ENCODE results near the gene GAL3ST2. TPM values are rescaled to one million over a fixed set of nuclear protein-coding genes. Genes with fewer than 3 reads are reported as not detected.

Gene GAL3ST2
- total RNA-seq, 1 experiment from 2014 or later, result not detected

DNA sequence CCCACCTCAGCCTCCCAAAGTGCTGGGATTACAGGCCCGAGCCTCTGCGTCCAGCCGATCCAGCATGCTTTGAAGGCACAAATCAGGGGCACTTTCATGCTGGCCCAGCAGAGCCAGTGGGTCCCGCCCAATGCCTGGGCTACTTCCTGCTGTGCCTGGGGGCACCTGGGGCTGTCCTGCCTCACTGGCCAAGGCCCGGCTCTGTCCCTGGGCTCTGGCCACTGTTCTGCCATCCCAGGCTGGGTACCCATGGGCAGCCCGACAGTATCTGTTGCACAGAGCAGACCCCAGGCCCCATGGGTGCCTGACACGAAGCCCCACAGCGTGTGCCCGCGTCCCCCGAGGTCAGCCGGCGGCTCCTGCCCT lies 6.8 kb upstream of the GAL3ST2 start:
- no peak for DNase-seq

DNA sequence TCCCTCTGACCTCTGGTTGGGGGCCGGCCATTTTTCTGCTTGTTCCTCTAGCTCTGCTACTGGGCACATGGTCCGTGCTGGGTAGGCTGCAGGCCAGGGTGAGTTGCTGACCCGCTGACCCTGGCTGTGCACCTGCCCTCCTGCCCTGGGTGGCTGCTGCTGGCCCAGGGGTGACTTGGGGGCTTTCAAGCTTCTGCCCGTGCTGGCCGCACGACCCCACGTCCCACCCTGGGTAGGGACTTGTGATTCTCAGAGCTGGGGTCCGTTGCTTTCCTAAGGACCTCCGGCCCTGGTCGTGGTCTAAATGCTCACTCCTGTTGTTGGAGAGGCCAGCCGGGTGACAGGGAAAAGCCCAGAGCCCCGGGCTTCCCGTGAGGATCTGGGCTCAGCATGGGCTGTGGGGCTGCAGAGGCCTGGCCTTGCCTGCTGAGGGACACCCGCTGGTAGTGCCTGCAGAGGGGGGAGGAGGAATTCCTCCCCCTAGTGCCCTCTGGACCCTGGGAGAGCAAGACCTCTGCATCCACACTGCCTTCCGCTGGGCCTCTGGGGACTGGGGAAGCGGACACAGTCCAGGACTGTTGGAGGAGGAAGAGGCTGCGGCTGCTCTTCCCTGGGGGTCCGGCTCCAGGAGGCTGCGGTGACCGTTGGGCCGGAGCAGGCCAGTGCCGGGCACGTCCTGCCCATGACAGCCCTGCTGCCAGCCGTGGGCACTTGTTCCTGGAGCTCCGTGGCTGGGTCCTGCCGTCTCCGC lies 6.3 kb upstream of the GAL3ST2 start:
- H3K36me3 ChIP-seq, result no peaks in the 10 kb centered on the region
- DNase-seq, result no peak
- H3K4me1 ChIP-seq, result peaks cover 10% of the 10 kb centered on the region; the same call in 1 of the 2 replicates
- no peaks in the 10 kb centered on the region for H3K9me3 ChIP-seq (replicated peaks)
- H3K27me3 ChIP-seq, result peaks cover 34% of the 10 kb centered on the region
- no peak overlapping the region for H3K27ac ChIP-seq
- H3K4me3 ChIP-seq, result no peak overlapping the region

More for the DNA sequence above, 6.8 kb upstream of the GAL3ST2 start:
- Histone ChIP-seq H3K36me3 (no peaks in the 10 kb centered on the region), H3K27me3 (peaks cover 30% of the 10 kb centered on the region), H3K9me3 (replicated peaks) (no peaks in the 10 kb centered on the region), H3K27ac (no peak overlapping the region), H3K4me3 (no peak overlapping the region), H3K4me1 (peaks cover 7% of the 10 kb centered on the region; the same call in 1 of the 2 replicates)

DNA sequence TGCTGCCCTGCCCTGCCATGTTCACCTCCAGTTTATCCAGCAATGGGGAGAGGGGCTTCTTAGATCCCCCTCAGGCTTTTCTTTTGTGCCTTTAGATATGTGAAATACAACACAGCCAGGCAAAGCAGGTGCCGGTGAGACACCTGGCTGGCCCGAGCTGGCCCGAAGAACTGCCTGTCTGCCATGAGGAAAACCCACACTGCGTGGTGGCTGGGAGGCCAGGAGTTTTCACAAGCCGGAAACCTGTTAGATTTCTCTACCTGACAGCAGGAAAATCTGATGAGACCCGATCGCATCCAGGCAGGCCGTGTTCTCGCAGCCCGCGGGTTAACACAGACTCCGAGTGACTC lies 5.7 kb upstream of the GAL3ST2 start:
- H3K4me3 ChIP-seq, result no peak overlapping the region
- DNase-seq, result no peak

DNA sequence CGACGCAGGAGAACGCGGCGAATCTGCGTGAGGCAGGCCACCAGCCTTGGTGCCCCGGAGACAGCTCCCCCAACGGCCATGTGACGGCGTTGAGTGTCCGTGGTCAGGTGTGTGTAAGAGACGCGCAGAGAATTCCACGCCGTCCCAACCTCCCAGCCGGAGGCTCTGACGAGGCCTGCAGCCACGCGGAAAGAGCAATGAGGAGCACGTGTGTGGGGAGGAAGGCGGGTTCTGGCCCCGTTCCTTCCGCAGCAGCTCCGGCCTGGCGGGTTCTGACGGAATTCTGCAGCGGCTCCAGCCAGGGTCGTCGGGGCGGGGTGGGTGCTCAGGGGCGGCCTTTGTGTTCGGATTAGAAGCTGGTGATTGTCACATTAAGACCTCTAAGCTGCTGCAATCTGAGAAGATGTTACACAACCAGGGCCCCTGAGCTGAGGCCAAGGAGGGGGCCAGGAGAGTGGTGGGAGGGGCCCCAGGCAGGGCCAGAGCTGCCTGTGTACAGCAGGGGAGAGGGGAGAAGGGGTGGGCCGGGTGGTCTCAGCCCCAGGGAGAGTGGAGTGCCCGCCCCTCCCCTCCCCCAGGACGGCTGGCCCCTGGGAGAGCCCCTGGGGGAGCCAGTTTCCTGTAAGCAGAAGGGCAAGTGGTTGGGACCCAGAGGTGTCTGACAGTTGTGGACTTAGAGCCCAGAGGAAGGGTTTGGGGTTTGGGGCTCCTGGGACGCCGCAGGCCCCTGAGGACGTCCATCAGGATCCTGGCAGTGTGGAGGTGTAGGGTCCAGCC lies 5.1 kb upstream of the GAL3ST2 start:
- peaks cover 34% of the 10 kb centered on the region for H3K27me3 ChIP-seq
- no peak overlapping the region for H3K27ac ChIP-seq
- no peaks in the 10 kb centered on the region for H3K9me3 ChIP-seq (replicated peaks)

More for the DNA sequence above, 5.7 kb upstream of the GAL3ST2 start:
- Histone ChIP-seq H3K27me3 (peaks cover 34% of the 10 kb centered on the region), H3K4me1 (peaks cover 10% of the 10 kb centered on the region; the same call in 1 of the 2 replicates), H3K9me3 (replicated peaks) (no peaks in the 10 kb centered on the region), H3K36me3 (no peaks in the 10 kb centered on the region), H3K27ac (no peak overlapping the region)

DNA sequence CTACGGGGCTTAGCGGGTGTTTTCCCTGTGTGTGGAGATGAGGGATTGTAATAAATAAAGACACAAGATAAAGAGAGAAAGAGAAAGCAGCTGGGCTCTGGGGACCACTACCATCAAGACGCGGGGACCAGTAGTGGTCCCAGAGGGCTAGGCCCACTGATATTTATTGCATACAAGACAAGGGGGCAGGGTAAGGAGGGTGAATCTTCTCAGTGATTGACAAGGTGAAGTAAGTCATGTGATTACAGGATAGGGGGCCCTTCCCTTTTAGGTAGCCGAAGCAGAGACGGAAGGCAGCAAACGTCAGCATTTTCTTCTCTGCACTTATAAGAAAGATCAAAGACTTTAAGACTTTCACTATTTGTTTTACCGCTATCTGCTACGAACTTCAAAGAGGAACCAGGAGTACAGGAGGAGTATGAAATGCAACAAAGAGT lies 4.5 kb upstream of the GAL3ST2 start:
- H3K27ac ChIP-seq, result no peak overlapping the region

More for the DNA sequence above, 5.1 kb upstream of the GAL3ST2 start:
- DNase-seq, result peak in 1 of 2 experiments; percentile 57
- Histone ChIP-seq H3K4me1 (peaks cover 10% of the 10 kb centered on the region; the same call in 1 of the 2 replicates), H3K4me3 (no peak overlapping the region), H3K36me3 (no peaks in the 10 kb centered on the region)

DNA sequence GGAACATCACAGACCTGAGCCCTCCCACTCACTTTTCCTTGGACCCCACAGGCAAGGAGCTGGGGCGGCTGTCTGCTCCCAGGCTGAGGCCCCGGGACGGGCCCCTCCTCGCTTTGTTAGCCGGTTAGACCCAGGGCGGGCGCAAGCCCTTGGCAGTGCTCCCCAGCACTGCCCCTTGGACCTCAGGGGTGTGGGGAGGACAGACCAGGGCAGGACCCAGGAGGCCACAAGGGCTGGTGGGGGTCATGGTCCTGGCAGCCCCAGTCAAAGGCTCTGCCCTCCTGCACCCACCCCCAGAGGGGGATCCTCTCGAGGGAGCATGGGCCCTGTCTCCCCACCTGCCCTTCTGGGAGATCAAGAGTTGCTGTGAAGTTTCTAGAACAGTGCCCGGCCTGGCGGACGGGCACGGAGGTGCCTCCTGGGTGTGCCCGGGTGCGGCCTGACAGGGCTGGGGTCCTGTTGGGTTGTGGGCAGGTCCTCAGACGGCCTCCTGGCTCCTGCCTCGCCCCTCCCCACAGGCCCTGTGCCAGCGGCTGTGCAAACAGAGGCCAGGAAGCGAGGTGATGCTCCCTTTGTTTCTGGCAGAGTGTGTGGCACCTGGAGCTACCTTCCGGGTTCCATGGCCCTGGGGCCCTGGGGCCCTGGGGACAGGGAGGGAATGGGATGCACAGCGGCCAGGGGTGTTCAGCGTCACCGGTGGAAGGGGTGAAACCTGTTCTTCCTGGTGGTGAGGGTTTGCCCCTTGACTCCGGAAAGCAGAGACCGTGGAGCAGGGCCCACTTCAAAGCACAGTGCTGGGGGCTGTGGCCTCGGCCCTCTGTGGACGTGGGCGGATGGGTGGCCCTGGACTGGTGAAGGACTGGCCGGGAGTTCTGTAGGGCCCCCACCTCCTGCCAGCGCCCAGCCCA lies 2.9 kb upstream of the GAL3ST2 start:
- no peak overlapping the region for H3K27ac ChIP-seq
- no peak for DNase-seq
- no peak overlapping the region for H3K4me3 ChIP-seq
- peaks cover 34% of the 10 kb centered on the region for H3K27me3 ChIP-seq
- no peaks in the 10 kb centered on the region for H3K36me3 ChIP-seq
- H3K4me1 ChIP-seq, result peaks cover 10% of the 10 kb centered on the region; the same call in 1 of the 2 replicates
- no peaks in the 10 kb centered on the region for H3K9me3 ChIP-seq (replicated peaks)

More for the DNA sequence above, 4.5 kb upstream of the GAL3ST2 start:
- Histone ChIP-seq H3K4me1 (peaks cover 10% of the 10 kb centered on the region; the same call in 1 of the 2 replicates), H3K4me3 (no peak overlapping the region), H3K36me3 (no peaks in the 10 kb centered on the region), H3K27me3 (peaks cover 34% of the 10 kb centered on the region), H3K9me3 (replicated peaks) (no peaks in the 10 kb centered on the region)
- DNase-seq, result no peak

DNA sequence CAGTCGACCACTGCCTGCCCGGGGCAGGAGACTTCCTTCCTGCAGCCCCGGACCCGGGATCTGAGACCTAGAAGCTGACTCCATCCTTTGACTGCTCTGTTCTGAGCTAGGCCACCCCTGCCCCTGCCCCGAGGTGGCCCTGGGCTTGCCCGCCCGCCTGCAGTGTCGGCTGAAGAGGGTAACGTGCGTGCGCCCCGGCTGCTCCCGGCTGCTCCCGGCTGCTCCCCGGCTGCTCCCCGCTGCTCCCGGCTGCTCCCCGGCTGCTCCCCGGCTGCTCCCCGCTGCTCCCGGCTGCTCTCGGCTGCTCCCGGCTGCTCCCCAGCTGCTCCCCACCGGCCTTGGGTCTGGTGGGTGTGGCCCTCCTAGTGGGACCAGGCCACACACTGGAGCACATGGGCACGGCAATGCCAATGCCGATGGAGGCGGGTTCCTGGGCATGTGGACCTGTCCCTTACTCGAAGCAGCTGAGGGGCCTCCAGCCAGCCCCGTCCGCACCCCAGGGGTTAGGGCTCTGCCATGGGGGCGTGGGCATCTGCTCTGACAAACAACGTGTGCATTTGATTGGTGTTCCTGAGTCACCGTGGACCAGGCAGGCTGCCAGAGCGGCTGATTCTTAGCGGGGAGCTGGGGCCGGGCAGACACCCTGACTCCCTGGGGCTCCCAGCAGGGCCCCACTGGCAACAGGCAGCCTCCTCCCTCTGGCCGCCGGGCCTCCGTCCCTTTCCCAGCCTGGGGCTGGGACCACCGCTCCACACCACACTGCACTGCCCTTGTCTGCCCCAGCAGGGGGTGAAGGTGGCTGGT lies 2.0 kb upstream of the GAL3ST2 start:
- H3K9me3 ChIP-seq (replicated peaks), result no peaks in the 10 kb centered on the region
- no peak overlapping the region for H3K27ac ChIP-seq
- H3K27me3 ChIP-seq, result peaks cover 34% of the 10 kb centered on the region
- H3K4me1 ChIP-seq, result peaks cover 10% of the 10 kb centered on the region; the same call in 1 of the 2 replicates
- peak; percentile 60 to 63 for DNase-seq
- H3K36me3 ChIP-seq, result no peaks in the 10 kb centered on the region
- no peak overlapping the region; the same call in 1 of the 2 replicates for H3K4me3 ChIP-seq

DNA sequence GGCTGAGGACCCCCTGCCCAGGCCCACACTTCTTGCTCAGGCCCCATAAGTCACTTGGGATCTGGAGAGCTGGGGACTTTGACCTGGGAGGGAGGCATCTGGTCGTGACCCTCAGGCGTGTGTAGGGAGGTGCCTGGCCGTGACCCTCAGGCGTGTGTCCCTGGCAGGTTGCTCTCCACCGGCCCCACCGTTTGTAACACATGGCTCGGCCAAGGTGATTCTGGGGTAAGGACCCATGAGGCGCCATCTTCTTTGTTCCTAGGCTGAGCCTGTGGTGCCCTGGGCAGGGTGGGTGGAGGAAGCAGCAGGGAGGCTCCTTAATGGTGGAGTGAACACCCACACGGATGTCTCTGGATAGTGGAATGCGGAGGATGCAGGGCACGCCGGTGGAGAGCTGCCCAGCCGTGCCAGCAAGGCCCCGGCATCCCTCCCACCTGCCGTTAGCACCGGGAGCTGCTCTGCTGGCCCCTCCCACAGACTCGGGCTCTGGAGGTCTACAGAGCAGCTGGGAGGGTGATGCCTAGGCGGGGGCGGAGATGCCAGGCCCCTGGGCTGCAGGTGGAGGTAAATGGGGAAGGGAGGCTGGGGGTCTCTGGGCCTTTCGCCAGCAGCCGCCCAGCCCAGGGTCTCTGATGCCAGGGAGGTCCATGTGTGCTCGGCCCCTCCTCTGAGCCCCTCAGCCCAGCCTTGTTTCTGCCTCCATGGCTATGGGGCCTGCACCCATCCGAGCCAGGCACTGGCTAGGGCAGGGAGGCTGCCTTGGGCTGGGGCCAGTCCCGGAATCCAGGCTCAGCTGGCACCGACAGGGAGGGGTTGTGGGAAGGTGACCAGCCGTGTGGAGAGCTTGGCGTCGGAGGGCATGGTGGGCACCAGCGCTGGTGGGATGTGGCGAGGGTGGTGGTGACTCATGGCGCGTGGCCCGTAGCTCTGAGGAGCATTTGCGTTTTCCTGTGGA lies 1.1 kb upstream of the GAL3ST2 start:
- peaks cover 10% of the 10 kb centered on the region; the same call in 1 of the 2 replicates for H3K4me1 ChIP-seq
- peaks cover under 1% of the 10 kb centered on the region; the same call in 1 of the 2 replicates for H3K9me3 ChIP-seq (replicated peaks)
- no peak overlapping the region for H3K27ac ChIP-seq
- no peak for DNase-seq
- H3K27me3 ChIP-seq, result peaks cover 33% of the 10 kb centered on the region
- H3K4me3 ChIP-seq, result no peak overlapping the region; the same call in 1 of the 2 replicates
- H3K36me3 ChIP-seq, result no peaks in the 10 kb centered on the region

DNA sequence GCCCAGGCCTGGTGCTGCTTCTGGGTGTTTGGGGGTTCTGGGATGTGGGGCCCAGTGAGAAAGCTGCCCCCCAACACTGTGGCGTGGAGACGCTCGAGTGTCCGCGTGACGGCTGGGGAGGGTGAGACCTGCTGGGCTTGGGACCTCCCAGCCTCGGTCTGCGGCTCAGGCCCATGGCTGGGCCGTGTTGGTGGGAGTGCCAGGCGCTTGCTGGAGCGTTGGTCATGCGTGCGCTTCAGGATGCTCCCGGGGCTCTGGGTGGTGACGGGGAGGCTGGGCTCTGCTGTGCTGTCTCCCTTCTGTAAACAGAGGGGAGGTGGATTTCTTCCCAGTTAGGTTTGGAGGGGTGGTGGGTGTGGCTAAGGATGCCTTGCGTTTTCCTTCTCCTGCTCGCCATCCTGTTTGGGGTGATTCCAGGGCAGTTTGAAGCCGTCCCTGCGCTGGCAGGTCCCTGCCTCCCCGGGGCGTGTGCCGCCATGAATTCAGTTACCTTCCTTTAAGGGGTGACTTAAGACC lies 606 bp downstream of the GAL3ST2 start:
- DNase-seq, result no peak
- Histone ChIP-seq H3K9me3 (replicated peaks) (peaks cover 7% of the 10 kb centered on the region; the same call in 1 of the 2 replicates), H3K27me3 (peaks cover 20% of the 10 kb centered on the region), H3K36me3 (no peaks in the 10 kb centered on the region), H3K27ac (no peak overlapping the region), H3K4me1 (peaks cover 5% of the 10 kb centered on the region; the same call in 1 of the 2 replicates), H3K4me3 (no peak overlapping the region)

DNA sequence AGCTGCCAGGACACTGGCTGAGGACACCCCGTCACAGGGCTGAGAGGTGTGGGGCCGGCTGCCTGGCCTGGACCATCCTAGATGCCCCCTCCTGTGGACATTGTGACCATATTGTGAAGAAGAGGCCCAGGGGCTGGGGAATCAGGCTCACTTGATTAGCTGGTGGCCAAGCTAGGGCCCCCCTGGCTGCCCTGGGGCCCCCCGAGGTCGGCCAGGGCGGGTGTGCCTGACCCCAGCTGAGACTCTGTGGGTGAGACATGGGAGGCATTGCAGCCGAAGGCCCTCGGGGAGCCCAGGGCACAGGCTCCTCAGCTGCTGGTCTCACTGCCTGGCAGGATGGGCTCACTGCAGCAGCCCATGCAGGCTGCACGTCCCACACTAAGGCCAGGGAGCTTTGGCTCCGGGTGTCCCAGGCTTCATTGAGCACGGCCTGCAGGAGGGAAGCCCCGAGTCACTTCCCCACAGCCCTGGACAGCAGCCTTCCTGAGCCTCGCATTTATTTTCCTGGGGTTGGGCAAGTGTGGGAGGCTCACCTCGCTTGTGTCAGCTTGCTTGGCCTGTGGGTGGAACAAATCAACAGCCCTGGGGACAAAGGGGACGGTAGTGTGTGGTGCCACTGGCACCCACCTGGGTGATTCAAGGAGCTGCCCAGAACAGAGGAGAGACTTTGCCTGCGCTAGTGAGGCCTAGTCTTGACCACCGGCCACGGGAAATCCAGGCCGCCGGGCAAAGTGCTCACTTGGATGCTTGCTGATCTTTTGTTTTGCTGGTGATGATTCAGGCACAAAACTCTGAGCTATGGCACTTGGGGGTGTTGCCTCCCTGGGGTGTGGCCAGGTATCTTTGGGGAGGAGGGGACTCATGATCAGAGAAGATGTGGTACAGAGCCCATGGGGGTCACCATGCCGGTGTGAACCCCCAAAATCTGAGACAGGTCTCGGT lies 1.3 kb downstream of the GAL3ST2 start:
- Histone ChIP-seq H3K27me3 (peaks cover 13% of the 10 kb centered on the region; the same call in 1 of the 2 replicates), H3K27ac (no peak overlapping the region), H3K4me1 (peaks cover 5% of the 10 kb centered on the region; the same call in 1 of the 2 replicates), H3K4me3 (no peak overlapping the region), H3K9me3 (replicated peaks) (peaks cover 7% of the 10 kb centered on the region; the same call in 1 of the 2 replicates), H3K36me3 (no peaks in the 10 kb centered on the region)
- no peak for DNase-seq

DNA sequence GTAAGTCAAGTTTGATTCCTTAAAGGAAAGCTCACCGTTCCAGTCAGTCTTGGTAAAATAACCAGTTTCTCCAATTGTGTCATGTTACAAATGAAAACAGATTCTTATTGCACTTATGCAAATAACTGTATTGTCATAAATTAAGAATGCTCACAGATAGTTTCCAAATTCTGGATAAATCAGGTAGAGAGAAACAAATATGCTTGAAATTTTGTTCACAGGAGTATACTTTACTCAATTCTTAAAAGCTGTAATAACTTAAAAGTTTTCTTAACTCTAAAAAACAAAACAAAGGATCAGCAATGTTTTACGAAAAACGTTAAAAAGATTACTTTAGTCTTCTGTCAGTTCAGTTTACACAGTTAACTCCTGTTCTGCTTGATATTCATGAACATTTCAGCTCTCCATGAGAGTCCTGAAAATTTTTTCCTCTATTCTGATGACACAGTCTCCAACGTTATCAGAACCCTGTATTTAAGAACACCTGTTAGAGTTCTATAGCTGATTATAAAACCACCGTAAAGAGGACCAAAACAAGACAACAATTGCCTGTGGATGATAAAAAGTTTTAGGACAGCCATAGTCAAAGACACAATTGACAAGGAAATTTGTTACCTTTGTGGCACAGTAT lies 4.4 kb downstream of the GAL3ST2 start:
- H3K36me3 ChIP-seq, result no peaks in the 10 kb centered on the region
- no peaks in the 10 kb centered on the region for H3K4me1 ChIP-seq
- DNase-seq, result no peak

More for the DNA sequence above, 4.4 kb downstream of the GAL3ST2 start:
- Histone ChIP-seq H3K4me3 (no peak overlapping the region), H3K9me3 (replicated peaks) (peaks cover 13% of the 10 kb centered on the region), H3K27me3 (no peaks in the 10 kb centered on the region), H3K27ac (no peak overlapping the region)

Measured in SJCRH30 (cell line).